Transverse colon (tissue), 4 donors: ENCODE data around the gene NLRP12. TPM values are rescaled to one million over a fixed set of nuclear protein-coding genes. Genes with fewer than 3 reads are reported as not detected.

Source experiments
- DNase-seq: peaks from one replicate; pipeline ENCODE4 v3.0.0-alpha.2; 2019
- H3K27ac ChIP-seq, 4 donors: fragments of 200-600 bp; sonication (generic); 2 replicates each; pipeline ENCODE4 v1.5.1; 2016 to 2018; ENCODE audit warnings: inconsistent platforms in 4 of 4
- H3K27me3 ChIP-seq: fragments of 200-600 bp; sonication (generic); 2 replicates; pipeline ENCODE4 v1.5.1; 2017; ENCODE audit warnings: inconsistent platforms
- H3K36me3 ChIP-seq, 4 donors: fragments of 200-600 bp; sonication (generic); 2 replicates each; pipeline ENCODE4 v1.5.1; 2017 to 2019; ENCODE audit warnings: inconsistent platforms in 4 of 4
- H3K4me1 ChIP-seq, 4 donors: fragments of 200-600 bp; sonication (generic); 2 replicates each; pipeline ENCODE4 v1.5.1; 2017 to 2020; ENCODE audit warnings: inconsistent platforms in 4 of 4
- H3K4me3 ChIP-seq, 4 donors: fragments of 200-600 bp; sonication (generic); 1 replicate in 1 of 4; 2 replicates in 3 of 4; pipeline versions ENCODE4 v1.5.1 to v1.6.1; 2017 to 2019; ENCODE audit warnings: inconsistent platforms in 4 of 4
- H3K9me3 ChIP-seq, 2 donors: fragments of 200-600 bp; sonication (generic); 2 replicates each; pipeline ENCODE4 v1.5.1; 2017 to 2019; ENCODE audit warnings: inconsistent platforms in 2 of 2
- CTCF ChIP-seq, 5 experiments: fragments of 200-600 bp in 3 of 5; fragments of 450-650 bp in 2 of 5; sonication (generic) in 3 of 5; IDR thresholded peaks; 1 replicate in 2 of 5; 2 replicates in 3 of 5; pipeline ENCODE4 v1.5.1; 2016 to 2017; ENCODE audit warnings: antibody characterized with exemption in 5 of 5, inconsistent platforms in 3 of 5, mild to moderate bottlenecking in 2 of 5, moderate library complexity in 1 of 5
- EP300 ChIP-seq: sonication (generic); formaldehyde crosslinking; IDR thresholded peaks from one replicate; pipeline ENCODE4 v1.6.1; 2017; ENCODE audit warnings: antibody characterized with exemption, low read depth
- POLR2A ChIP-seq: fragments of 450-650 bp; IDR thresholded peaks from one replicate; pipeline ENCODE4 v1.6.1; 2016; ENCODE audit warnings: antibody characterized with exemption, mild to moderate bottlenecking, moderate library complexity
- POLR2AphosphoS5 ChIP-seq, 3 donors: sonication (generic); formaldehyde crosslinking; IDR thresholded peaks; one replicate each; pipeline ENCODE4 v1.6.1; 2016; ENCODE audit warnings: antibody characterized with exemption in 3 of 3
- WGBS, 2 donors: methylation state at CpG; one replicate each; pipeline ENCODE4 v1.1.5; 2018; ENCODE audit warnings: low coverage in 1 of 2; 5-methylcytosine and 5-hydroxymethylcytosine counted together
- in situ Hi-C, 4 donors: fragments of 200-750 bp; cut with MboI; loops; one replicate each; pipeline versions ENCODE4 v1.15.0 to v1.15.1; 2017; ENCODE audit warnings: low sequenced_read_pairs in 3 of 4, low pct_ligation_motif_present in 1 of 4, low pct_unique_long_range_greater_than_20kb in 1 of 4
- intact Hi-C: fragments of 100-400 bp; cut with DNase I; formaldehyde crosslinking; loops from one replicate; pipeline ENCODE4 v1.15.1; 2023; ENCODE audit warnings: low total_unique reads
- total RNA-seq, 4 donors: library from RNA; depleted of rRNA; stranded (reverse); fragments of >200 nt; gene quantifications; one replicate each; pipeline ENCODE4 v1.1.0, GENCODE V29; 2016

Gene NLRP12
- total RNA-seq, 4 donors from 2014 or later: 0.16 TPM; not detected in 3

- H3K4me3 ChIP-seq: no peak overlapping the region
- no peak for DNase-seq
- no peaks in the 10 kb centered on the region for H3K9me3 ChIP-seq
- intact Hi-C loops: no loop called here
- H3K4me1 ChIP-seq: no peaks in the 10 kb centered on the region
- in situ Hi-C loops: loop anchor here in 2 of 4 donors (25.0 kb wide), 1 partner anchor 219 kb away; no protein-coding TSS in a partner anchor
- 85 to 88% methylated on average over 8 to 13 of the region's 13 CpGs for WGBS, 2 donors
- TF ChIP-seq CTCF (IDR thresholded peaks at IDR 0.05): no peak
- H3K27me3 ChIP-seq: no peaks in the 10 kb centered on the region
- no peak overlapping the region for H3K27ac ChIP-seq
- H3K36me3 ChIP-seq: no peaks in the 10 kb centered on the region
Observed at GRCh38 chr19:53818756-53819155, 5.4 kb downstream of the NLRP12 start.

GRCh38 chr19:53813996-53814395, 10.1 kb downstream of the NLRP12 start:
- Histone ChIP-seq H3K4me1 (no peaks in the 10 kb centered on the region), H3K9me3 (no peaks in the 10 kb centered on the region), H3K27me3 (no peaks in the 10 kb centered on the region), H3K27ac (no peak overlapping the region), H3K4me3 (no peak overlapping the region), H3K36me3 (no peaks in the 10 kb centered on the region)
- 61% methylated on average over 4 of the region's 4 CpGs; no CpG with 5 or more reads in 1 of the 2 donors for WGBS, 2 donors
- DNase-seq: no peak
- in situ Hi-C loops: loop anchor here in 2 of 4 donors (25.0 kb wide), 1 partner anchor 223 kb away; no protein-coding TSS in a partner anchor
- no peak for TF ChIP-seq POLR2AphosphoS5 (IDR thresholded peaks at IDR 0.05)
- TF ChIP-seq POLR2A: no peak
- TF ChIP-seq CTCF (IDR thresholded peaks at IDR 0.05): no peak
- no peak for TF ChIP-seq EP300
- intact Hi-C loops: no loop called here

GRCh38 chr19:53812335-53812734, 11.8 kb downstream of the NLRP12 start:
- TF ChIP-seq EP300 (no peak), POLR2A (no peak), POLR2AphosphoS5 (IDR thresholded peaks at IDR 0.05) (no peak), CTCF (IDR thresholded peaks at IDR 0.05) (no peak)
- no peaks in the 10 kb centered on the region for H3K4me1 ChIP-seq
- H3K27me3 ChIP-seq: no peaks in the 10 kb centered on the region
- intact Hi-C loops: no loop called here
- no peaks in the 10 kb centered on the region for H3K36me3 ChIP-seq
- no peaks in the 10 kb centered on the region for H3K9me3 ChIP-seq
- no peak overlapping the region for H3K27ac ChIP-seq
- WGBS, 2 donors: 70 to 100% methylated on average over 3 to 7 of the region's 7 CpGs
- in situ Hi-C loops: loop anchor here in 2 of 4 donors (25.0 kb wide), 1 partner anchor 225 kb away; no protein-coding TSS in a partner anchor
- no peak for DNase-seq
- no peak overlapping the region for H3K4me3 ChIP-seq

- intact Hi-C loops: no loop called here
- DNase-seq: no peak
- Histone ChIP-seq H3K4me3 (no peak overlapping the region), H3K27ac (no peak overlapping the region), H3K36me3 (no peaks in the 10 kb centered on the region), H3K4me1 (no peaks in the 10 kb centered on the region), H3K9me3 (no peaks in the 10 kb centered on the region), H3K27me3 (no peaks in the 10 kb centered on the region)
- TF ChIP-seq CTCF (IDR thresholded peaks at IDR 0.05) (no peak), EP300 (no peak), POLR2A (no peak), POLR2AphosphoS5 (IDR thresholded peaks at IDR 0.05) (no peak)
- 89% methylated on average over 21 of the region's 21 CpGs; no CpG with 5 or more reads in 1 of the 2 donors for WGBS, 2 donors
- in situ Hi-C loops: loop anchor here in 2 of 4 donors (25.0 kb wide), 1 partner anchor 226 kb away; no protein-coding TSS in a partner anchor
Observed at GRCh38 chr19:53810891-53811290, 13.2 kb downstream of the NLRP12 start.
